Liver (tissue), 9 donors: ENCODE data around the gene IWS1. TPM values are rescaled to one million over a fixed set of nuclear protein-coding genes. Genes with fewer than 3 reads are reported as not detected.

ENCODE experiments used
- DNase-seq: peaks from one replicate; pipeline ENCODE4 v3.0.0-alpha.2; 2017; ENCODE audit warnings: low spot score
- H3K27ac ChIP-seq, 2 donors: one replicate each; pipeline ENCODE4 v1.7.0; 2013; ENCODE audit warnings: inconsistent platforms in 2 of 2, low read length in 2 of 2, control low read depth in 1 of 2, low read depth in 1 of 2, mild to moderate bottlenecking in 1 of 2
- H3K27me3 ChIP-seq, 4 donors: one replicate each; pipeline versions ENCODE4 v1.6.1 to v1.7.0; 2013; ENCODE audit warnings: low read length in 3 of 4, inconsistent platforms in 1 of 4, mild to moderate bottlenecking in 1 of 4, moderate library complexity in 1 of 4; ENCODE audit not compliant: control insufficient read depth in 4 of 4, insufficient read depth in 4 of 4
- H3K36me3 ChIP-seq, 4 donors: one replicate each; pipeline versions ENCODE4 v1.6.1 to v1.7.0; 2013; ENCODE audit warnings: low read length in 3 of 4, mild to moderate bottlenecking in 3 of 4, low read depth in 1 of 4, moderate library complexity in 1 of 4; ENCODE audit not compliant: control insufficient read depth in 4 of 4, insufficient read depth in 3 of 4
- H3K4me1 ChIP-seq, 4 donors: one replicate each; pipeline versions ENCODE4 v1.6.1 to v1.7.0; 2013; ENCODE audit warnings: low read length in 3 of 4, mild to moderate bottlenecking in 3 of 4, moderate library complexity in 1 of 4; ENCODE audit not compliant: control insufficient read depth in 4 of 4, insufficient read depth in 4 of 4
- H3K4me3 ChIP-seq, 3 donors: one replicate each; pipeline versions ENCODE4 v1.6.1 to v1.7.0; 2013; ENCODE audit warnings: low read length in 3 of 3, control low read depth in 1 of 3, low read depth in 1 of 3, mild to moderate bottlenecking in 1 of 3
- H3K9ac ChIP-seq, 2 donors: one replicate each; pipeline ENCODE4 v1.7.0; 2013; ENCODE audit warnings: low read length in 2 of 2, mild to moderate bottlenecking in 2 of 2, moderate library complexity in 2 of 2, control low read depth in 1 of 2, low read depth in 1 of 2
- H3K9me3 ChIP-seq, 4 donors: one replicate each; pipeline versions ENCODE4 v1.6.1 to v1.7.0; 2013; ENCODE audit warnings: low read length in 3 of 4; ENCODE audit not compliant: control insufficient read depth in 4 of 4
- ATF3 ChIP-seq: IDR thresholded peaks from 2 replicates; pipeline ENCODE4 v1.6.1; 2016; ENCODE audit warnings: antibody characterized with exemption
- FOXA1 ChIP-seq: IDR thresholded peaks from 2 replicates; pipeline ENCODE4 v1.6.1; 2016; ENCODE audit warnings: antibody characterized with exemption
- GABPA ChIP-seq, 2 donors: IDR thresholded peaks in 1 of 2; conservative IDR thresholded peaks in 1 of 2; 2 replicates each; pipeline ENCODE4 v1.6.1; 2016; ENCODE audit warnings: antibody characterized with exemption in 2 of 2, mild to moderate bottlenecking in 1 of 2, moderate library complexity in 1 of 2
- HNF4A ChIP-seq, 2 donors: conservative IDR thresholded peaks; 2 replicates each; pipeline ENCODE4 v1.6.1; 2016; ENCODE audit warnings: antibody characterized with exemption in 2 of 2, mild to moderate bottlenecking in 2 of 2
- NR2F2 ChIP-seq: IDR thresholded peaks from 2 replicates; pipeline ENCODE4 v1.6.1; 2016; ENCODE audit warnings: antibody characterized with exemption
- SP1 ChIP-seq: IDR thresholded peaks from 2 replicates; pipeline ENCODE4 v1.6.1; 2018; ENCODE audit warnings: antibody characterized with exemption, mild to moderate bottlenecking
- TAF1 ChIP-seq: conservative IDR thresholded peaks from 2 replicates; pipeline ENCODE4 v1.6.1; 2016; ENCODE audit warnings: antibody characterized with exemption, mild to moderate bottlenecking
- YY1 ChIP-seq: IDR thresholded peaks from 2 replicates; pipeline ENCODE4 v1.6.1; 2016; ENCODE audit warnings: antibody characterized with exemption, mild to moderate bottlenecking
- ZBTB33 ChIP-seq: IDR thresholded peaks from 2 replicates; pipeline ENCODE4 v1.6.1; 2016; ENCODE audit warnings: antibody characterized with exemption
- WGBS: extraction: QIAGEN DNeasy Blood & Tissue Kit; methylation state at CpG from one replicate; pipeline ENCODE4 v1.1.7; 2013; 5-methylcytosine and 5-hydroxymethylcytosine counted together
- polyA plus RNA-seq, 2 donors: library from polyadenylated mRNA; stranded (reverse) in 1 of 2; unstranded in 1 of 2; fragments of 200-250 nt in 1 of 2; fragments of >200 nt in 1 of 2; fragmentation: Nextera tagmentation in 1 of 2; extraction: Ambion mirVana in 1 of 2; gene quantifications; one replicate each; pipeline versions ENCODE4 v1.2.1 to v1.2.3, GENCODE V29; 2013 to 2015
- total RNA-seq, 2 donors: library from RNA; depleted of rRNA; stranded (reverse); fragments of >200 nt; gene quantifications; one replicate each; pipeline ENCODE4 v1.2.3, GENCODE V29; 2014
- TF ChIP-seq, protein P1 (sequence below): IDR thresholded peaks from 2 replicates; pipeline ENCODE4 v1.6.1; 2016; ENCODE audit warnings: antibody characterized with exemption, mild to moderate bottlenecking
- TF ChIP-seq, protein P2 (sequence below): fragments of 150-350 bp; IDR thresholded peaks from 2 replicates; pipeline ENCODE4 v1.5.1; 2017; ENCODE audit warnings: improper control_type of control experiment, low read depth, low read length; ENCODE audit not compliant: missing input control
- donor health status: healthy.
- donor health status: healthy.
- donor health status: healthy.
- donor health status: healthy.
- donor health status: healthy.

Gene IWS1
- total and polyA plus RNA-seq, 4 donors: 13.0 to 28.9 (median 22.8) TPM

DNA sequence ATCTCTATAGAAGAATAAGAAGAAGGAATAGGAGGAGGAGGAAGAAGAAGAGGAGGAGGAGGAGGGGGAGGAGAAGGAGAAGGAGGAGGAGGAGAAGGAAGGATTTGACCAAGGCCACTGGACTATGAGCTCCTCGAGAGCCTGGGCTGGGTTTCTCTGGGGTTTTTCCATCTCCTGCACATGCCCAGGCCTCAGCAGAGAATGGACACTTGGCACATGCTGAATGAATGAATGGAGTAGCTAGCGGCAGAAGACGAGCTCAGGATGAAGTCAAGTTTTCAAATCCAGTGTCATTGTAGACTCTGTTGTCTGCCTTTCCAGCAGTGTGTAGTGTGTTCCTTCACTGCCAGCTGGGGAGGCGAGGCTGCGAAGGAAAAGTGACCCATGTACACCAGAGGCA lies 11.4 kb upstream of the IWS1 start:
- no peak for TF ChIP-seq ATF3
- no peak for TF ChIP-seq NR2F2
- no peak for TF ChIP-seq ZBTB33
- TF ChIP-seq YY1: no peak
- TF ChIP-seq HNF4A (conservative IDR thresholded peaks at IDR 0.05): no peak
- whole genome bisulfite sequencing: 95% methylated on average over 5 of the region's 5 CpGs
- Histone ChIP-seq H3K9me3 (no peaks in the 10 kb centered on the region), H3K9ac (no peak overlapping the region), H3K27ac (no peak overlapping the region), H3K36me3 (no peaks in the 10 kb centered on the region), H3K4me1 (peaks cover 0 to 3% (median 0%) of the 10 kb centered on the region in 4 donors), H3K27me3 (no peaks in the 10 kb centered on the region), H3K4me3 (no peak overlapping the region)
- no peak for DNase-seq

DNA sequence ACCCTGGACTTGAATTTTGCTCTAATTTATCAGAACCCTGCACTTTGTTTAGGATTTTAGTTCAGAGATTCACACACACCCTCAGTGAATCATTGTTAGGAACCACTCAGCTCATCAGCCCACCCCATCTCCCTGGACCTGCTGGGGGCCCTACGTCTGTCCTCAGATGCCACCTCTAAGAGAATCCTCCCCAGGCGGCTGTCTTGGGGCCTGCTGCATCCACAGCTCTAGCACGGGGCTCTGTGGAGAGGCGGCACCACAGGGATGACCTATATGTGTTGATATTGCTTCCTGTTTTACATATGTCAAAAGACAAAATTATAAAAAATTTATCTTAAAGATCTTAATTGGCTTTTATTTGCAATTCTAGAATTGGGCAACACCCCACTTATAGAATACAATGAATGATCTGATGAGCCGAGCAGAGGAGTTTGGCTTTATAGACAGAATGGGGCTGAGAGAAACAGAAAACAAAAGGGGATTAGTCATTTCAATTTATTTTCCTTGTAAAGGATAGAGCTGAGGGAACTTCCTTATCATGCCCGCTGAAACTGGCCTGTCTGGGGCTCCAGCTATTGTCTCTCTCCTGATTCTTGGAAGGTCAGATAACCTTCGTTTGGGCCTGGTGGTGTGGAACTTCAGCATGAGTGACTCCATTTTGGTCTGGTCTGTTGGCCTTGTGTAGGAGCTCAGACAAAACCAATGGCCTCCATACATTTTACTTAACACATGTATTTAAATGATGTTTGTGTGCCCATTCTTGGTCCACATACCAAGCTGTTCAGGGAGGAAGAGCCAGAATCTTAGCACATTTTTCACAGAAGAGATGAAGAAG lies 10.6 kb upstream of the IWS1 start:
- 81% methylated on average over 7 of the region's 7 CpGs for WGBS
- no peak overlapping the region for H3K4me3 ChIP-seq

More for the DNA sequence above, 10.6 kb upstream of the IWS1 start:
- Histone ChIP-seq H3K27ac (no peak overlapping the region), H3K9me3 (no peaks in the 10 kb centered on the region), H3K27me3 (no peaks in the 10 kb centered on the region), H3K36me3 (no peaks in the 10 kb centered on the region), H3K9ac (no peak overlapping the region), H3K4me1 (peaks cover 0 to 3% (median 0%) of the 10 kb centered on the region in 4 donors)
- no peak for DNase-seq
- TF ChIP-seq FOXA1: no peak
- no peak for TF ChIP-seq TAF1
- TF ChIP-seq, protein P1, sequence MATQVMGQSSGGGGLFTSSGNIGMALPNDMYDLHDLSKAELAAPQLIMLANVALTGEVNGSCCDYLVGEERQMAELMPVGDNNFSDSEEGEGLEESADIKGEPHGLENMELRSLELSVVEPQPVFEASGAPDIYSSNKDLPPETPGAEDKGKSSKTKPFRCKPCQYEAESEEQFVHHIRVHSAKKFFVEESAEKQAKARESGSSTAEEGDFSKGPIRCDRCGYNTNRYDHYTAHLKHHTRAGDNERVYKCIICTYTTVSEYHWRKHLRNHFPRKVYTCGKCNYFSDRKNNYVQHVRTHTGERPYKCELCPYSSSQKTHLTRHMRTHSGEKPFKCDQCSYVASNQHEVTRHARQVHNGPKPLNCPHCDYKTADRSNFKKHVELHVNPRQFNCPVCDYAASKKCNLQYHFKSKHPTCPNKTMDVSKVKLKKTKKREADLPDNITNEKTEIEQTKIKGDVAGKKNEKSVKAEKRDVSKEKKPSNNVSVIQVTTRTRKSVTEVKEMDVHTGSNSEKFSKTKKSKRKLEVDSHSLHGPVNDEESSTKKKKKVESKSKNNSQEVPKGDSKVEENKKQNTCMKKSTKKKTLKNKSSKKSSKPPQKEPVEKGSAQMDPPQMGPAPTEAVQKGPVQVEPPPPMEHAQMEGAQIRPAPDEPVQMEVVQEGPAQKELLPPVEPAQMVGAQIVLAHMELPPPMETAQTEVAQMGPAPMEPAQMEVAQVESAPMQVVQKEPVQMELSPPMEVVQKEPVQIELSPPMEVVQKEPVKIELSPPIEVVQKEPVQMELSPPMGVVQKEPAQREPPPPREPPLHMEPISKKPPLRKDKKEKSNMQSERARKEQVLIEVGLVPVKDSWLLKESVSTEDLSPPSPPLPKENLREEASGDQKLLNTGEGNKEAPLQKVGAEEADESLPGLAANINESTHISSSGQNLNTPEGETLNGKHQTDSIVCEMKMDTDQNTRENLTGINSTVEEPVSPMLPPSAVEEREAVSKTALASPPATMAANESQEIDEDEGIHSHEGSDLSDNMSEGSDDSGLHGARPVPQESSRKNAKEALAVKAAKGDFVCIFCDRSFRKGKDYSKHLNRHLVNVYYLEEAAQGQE: no peak
- TF ChIP-seq SP1: no peak
- TF ChIP-seq, protein P2, sequence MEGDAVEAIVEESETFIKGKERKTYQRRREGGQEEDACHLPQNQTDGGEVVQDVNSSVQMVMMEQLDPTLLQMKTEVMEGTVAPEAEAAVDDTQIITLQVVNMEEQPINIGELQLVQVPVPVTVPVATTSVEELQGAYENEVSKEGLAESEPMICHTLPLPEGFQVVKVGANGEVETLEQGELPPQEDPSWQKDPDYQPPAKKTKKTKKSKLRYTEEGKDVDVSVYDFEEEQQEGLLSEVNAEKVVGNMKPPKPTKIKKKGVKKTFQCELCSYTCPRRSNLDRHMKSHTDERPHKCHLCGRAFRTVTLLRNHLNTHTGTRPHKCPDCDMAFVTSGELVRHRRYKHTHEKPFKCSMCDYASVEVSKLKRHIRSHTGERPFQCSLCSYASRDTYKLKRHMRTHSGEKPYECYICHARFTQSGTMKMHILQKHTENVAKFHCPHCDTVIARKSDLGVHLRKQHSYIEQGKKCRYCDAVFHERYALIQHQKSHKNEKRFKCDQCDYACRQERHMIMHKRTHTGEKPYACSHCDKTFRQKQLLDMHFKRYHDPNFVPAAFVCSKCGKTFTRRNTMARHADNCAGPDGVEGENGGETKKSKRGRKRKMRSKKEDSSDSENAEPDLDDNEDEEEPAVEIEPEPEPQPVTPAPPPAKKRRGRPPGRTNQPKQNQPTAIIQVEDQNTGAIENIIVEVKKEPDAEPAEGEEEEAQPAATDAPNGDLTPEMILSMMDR: no peak
- TF ChIP-seq GABPA (IDR thresholded peaks at IDR 0.05 in 1 of 2, conservative IDR thresholded peaks at IDR 0.05 in 1 of 2): no peak
